GM23338 (cell line): ENCODE results near the gene PXT1. TPM values are rescaled to one million over a fixed set of nuclear protein-coding genes. Genes with fewer than 3 reads are reported as not detected.

Source experiments
- ATAC-seq: fragments of 200-7000 bp; cut with Tn5 transposase; 3 replicates; pipeline ENCODE4 v1.9.1; 2020
- DNase-seq: peaks from one replicate; pipeline ENCODE4 v3.0.0-alpha.2; 2015; ENCODE audit warnings: low spot score
- H2AFZ ChIP-seq: fragments of 200-600 bp; sonication (generic); 2 replicates; pipeline ENCODE4 v1.8.0; 2016; ENCODE audit warnings: antibody characterized with exemption, mild to moderate bottlenecking, moderate library complexity
- H3F3A ChIP-seq: fragments of 200-600 bp; sonication (generic); replicated peaks from 2 replicates; pipeline ENCODE4 v1.8.0; 2017; ENCODE audit warnings: antibody characterized with exemption, mixed run types, low read depth
- H3K27ac ChIP-seq: fragments of 200-600 bp; sonication (generic); 2 replicates; pipeline ENCODE4 v1.6.1; 2016; ENCODE audit warnings: low read depth
- H3K27me3 ChIP-seq: fragments of 200-600 bp; sonication (generic); 2 replicates; pipeline ENCODE4 v1.8.0; 2016; ENCODE audit warnings: mild to moderate bottlenecking, mixed run types, moderate library complexity; ENCODE audit not compliant: insufficient read depth
- H3K36me3 ChIP-seq: fragments of 200-600 bp; sonication (generic); 2 replicates; pipeline ENCODE4 v1.8.0; 2016; ENCODE audit warnings: mild to moderate bottlenecking; ENCODE audit not compliant: insufficient read depth
- H3K4me1 ChIP-seq: fragments of 200-600 bp; sonication (generic); 2 replicates; pipeline ENCODE4 v1.8.0; 2016; ENCODE audit warnings: mild to moderate bottlenecking, moderate library complexity; ENCODE audit not compliant: insufficient read depth
- H3K4me2 ChIP-seq: fragments of 200-600 bp; sonication (generic); 2 replicates; pipeline ENCODE4 v1.7.1; 2017; ENCODE audit warnings: mixed run types
- H3K4me3 ChIP-seq: fragments of 200-600 bp; sonication (generic); 2 replicates; pipeline ENCODE4 v1.6.1; 2016; ENCODE audit warnings: mixed run types
- H3K79me2 ChIP-seq: fragments of 200-600 bp; sonication (generic); replicated peaks from 2 replicates; pipeline ENCODE4 v1.8.0; 2017; ENCODE audit warnings: mild to moderate bottlenecking; ENCODE audit not compliant: insufficient read depth
- H3K9me2 ChIP-seq: fragments of 200-600 bp; sonication (generic); 2 replicates; pipeline ENCODE4 v1.8.0; 2017; ENCODE audit not compliant: insufficient read depth
- H4K20me1 ChIP-seq: fragments of 200-600 bp; sonication (generic); replicated peaks from 2 replicates; pipeline ENCODE4 v1.8.0; 2017; ENCODE audit warnings: mild to moderate bottlenecking; ENCODE audit not compliant: insufficient read depth
- H3K27ac Mint-ChIP-seq: 2 replicates; pipeline ENCODE4 v1.8.0; 2020; ENCODE audit warnings: inconsistent platforms, mild to moderate bottlenecking, moderate library complexity, mixed read lengths
- H3K27me3 Mint-ChIP-seq: 3 replicates; pipeline ENCODE4 v1.8.0; 2022; ENCODE audit warnings: low read depth, mild to moderate bottlenecking, moderate library complexity, mixed read lengths, inconsistent platforms; ENCODE audit not compliant: insufficient read depth, poor library complexity
- H3K36me3 Mint-ChIP-seq: 3 replicates; pipeline ENCODE4 v1.8.0; 2021; ENCODE audit warnings: low read depth, mild to moderate bottlenecking, inconsistent platforms, moderate library complexity, mixed read lengths
- H3K4me1 Mint-ChIP-seq: 3 replicates; pipeline ENCODE4 v1.8.0; 2020; ENCODE audit warnings: mild to moderate bottlenecking, inconsistent platforms, mixed read lengths
- H3K4me3 Mint-ChIP-seq: 3 replicates; pipeline ENCODE4 v1.8.0; 2021; ENCODE audit warnings: moderate library complexity, mild to moderate bottlenecking, inconsistent platforms, mixed read lengths
- H3K9me3 Mint-ChIP-seq: 3 replicates; pipeline ENCODE4 v1.8.0; 2020; ENCODE audit warnings: moderate library complexity, mild to moderate bottlenecking, inconsistent platforms, mixed read lengths
- CREB1 ChIP-seq: fragments of 250-450 bp; sonication (Bioruptor Pico); IDR thresholded peaks from 2 replicates; pipeline ENCODE4 v1.5.0; 2020; ENCODE audit warnings: low read depth, mild to moderate bottlenecking, moderate library complexity
- EZH2 ChIP-seq: fragments of 200-600 bp; sonication (generic); IDR thresholded peaks from one replicate; pipeline ENCODE4 v1.8.0; 2017; ENCODE audit warnings: antibody characterized with exemption, mild to moderate bottlenecking, low read depth; ENCODE audit not compliant: unreplicated experiment
- EZH2phosphoT487 ChIP-seq: fragments of 200-600 bp; sonication (generic); IDR thresholded peaks from one replicate; pipeline ENCODE4 v1.8.1; 2018; ENCODE audit warnings: antibody characterized with exemption; ENCODE audit not compliant: unreplicated experiment
- JUNB ChIP-seq: IDR thresholded peaks from one replicate; pipeline ENCODE4 v1.6.1; 2016; ENCODE audit warnings: antibody characterized with exemption; ENCODE audit not compliant: unreplicated experiment
- NANOG ChIP-seq: IDR thresholded peaks from 2 replicates; pipeline ENCODE4 v1.6.1; 2016; ENCODE audit warnings: antibody characterized with exemption, borderline replicate concordance
- POLR2AphosphoS5 ChIP-seq: IDR thresholded peaks from 2 replicates; pipeline ENCODE4 v1.6.1; 2016; ENCODE audit warnings: antibody characterized with exemption, low read depth
- STAT1 ChIP-seq: IDR thresholded peaks from one replicate; pipeline ENCODE4 v1.6.1; 2016; ENCODE audit warnings: antibody characterized with exemption; ENCODE audit not compliant: unreplicated experiment
- ZNF114 ChIP-seq: fragments of 250-450 bp; sonication (Bioruptor Pico); IDR thresholded peaks from 2 replicates; pipeline ENCODE4 v1.5.0; 2020; ENCODE audit warnings: mild to moderate bottlenecking, moderate library complexity
- ZNF331 ChIP-seq: fragments of 250-450 bp; sonication (Bioruptor Pico); IDR thresholded peaks from 2 replicates; pipeline ENCODE4 v1.5.0; 2020; ENCODE audit warnings: low read depth, mild to moderate bottlenecking, moderate library complexity
- polyA plus RNA-seq: library from polyadenylated mRNA; unstranded; fragments of >200 nt; fragmentation: Nextera tagmentation; extraction: Ambion mirVana; gene quantifications from 2 replicates; pipeline ENCODE4 v1.2.1, GENCODE V29; 2016
- total RNA-seq: library from RNA; depleted of rRNA; stranded (reverse); fragments of >200 nt; shearing (Covaris generic); gene quantifications from 2 replicates; pipeline ENCODE4 v1.2.3, GENCODE V29; 2014
- TF ChIP-seq, protein P1 (sequence below): fragments of 250-450 bp; sonication (Bioruptor Pico); IDR thresholded peaks from 2 replicates; pipeline ENCODE4 v1.5.0; 2020; ENCODE audit warnings: mild to moderate bottlenecking, moderate library complexity
- TF ChIP-seq, protein P2 (sequence below): IDR thresholded peaks from 2 replicates; pipeline ENCODE4 v1.6.1; 2016; ENCODE audit warnings: antibody characterized with exemption
- TF ChIP-seq, protein P3 (sequence below), 2 experiments: fragments of 200-600 bp in 1 of 2; sonication (generic) in 1 of 2; conservative IDR thresholded peaks; 2 replicates each; pipeline versions ENCODE4 v1.5.1 to v1.6.1; 2016 to 2017; ENCODE audit warnings: antibody characterized with exemption in 2 of 2, low read depth in 2 of 2, mild to moderate bottlenecking in 2 of 2, moderate library complexity in 1 of 2
- TF ChIP-seq, protein P4 (sequence below): IDR thresholded peaks from one replicate; pipeline ENCODE4 v1.6.1; 2018; ENCODE audit warnings: antibody characterized with exemption; ENCODE audit not compliant: unreplicated experiment

Gene PXT1
- total and polyA plus RNA-seq, 2 experiments from 2014 or later, result 0.14 TPM; not detected in 1

DNA sequence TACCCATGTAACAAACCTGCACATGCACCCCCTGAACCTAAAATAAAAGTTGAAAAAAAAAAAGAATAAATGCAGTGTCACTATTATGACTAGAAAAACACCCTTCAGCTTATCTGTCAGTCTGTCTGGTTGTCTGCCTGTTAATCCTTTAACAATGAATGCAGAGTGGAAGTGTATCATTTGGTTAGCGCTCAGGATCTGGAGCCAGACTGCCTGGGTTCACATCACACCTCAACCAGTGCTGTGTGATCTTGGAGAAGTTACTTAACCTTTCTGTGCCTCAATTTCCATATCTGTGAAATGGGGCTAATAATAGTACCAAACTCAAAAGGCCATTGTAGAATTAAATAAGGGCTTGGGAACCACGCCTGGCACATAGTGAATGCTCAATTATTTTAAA, 72.0 kb downstream of the PXT1 start:
- Mint-ChIP-seq H3K27ac (no peak overlapping the region), H3K36me3 (peaks cover 4% of the 10 kb centered on the region; the same call in 1 of the 3 replicates), H3K4me1 (peaks cover 11% of the 10 kb centered on the region), H3K9me3 (no peaks in the 10 kb centered on the region), H3K27me3 (peaks cover 7% of the 10 kb centered on the region), H3K4me3 (no peak overlapping the region)
- Histone ChIP-seq H3K4me2 (no peak overlapping the region), H3K27ac (no peak overlapping the region), H3K4me1 (0 out of 2 replicates have a peak, but pooled peaks cover 3% of the 10 kb centered on the region), H2AFZ (no peak overlapping the region), H4K20me1 (no peaks in the 10 kb centered on the region), H3K36me3 (no peaks in the 10 kb centered on the region), H3K27me3 (no peaks in the 10 kb centered on the region), H3K4me3 (no peak overlapping the region), H3K79me2 (no peaks in the 10 kb centered on the region), H3K9me2 (no peaks in the 10 kb centered on the region), H3F3A (no peaks in the 10 kb centered on the region)
- ATAC-seq (no peak), DNase-seq (no peak)
- TF ChIP-seq POLR2AphosphoS5 (no peak), NANOG (no peak), EZH2 (no peak), STAT1 (no peak), CREB1 (CRISPR knock-in tag) (no peak), ZNF114 (CRISPR knock-in tag) (no peak), ZNF331 (no peak), EZH2phosphoT487 (no peak), JUNB (no peak)
- TF ChIP-seq, protein P1, sequence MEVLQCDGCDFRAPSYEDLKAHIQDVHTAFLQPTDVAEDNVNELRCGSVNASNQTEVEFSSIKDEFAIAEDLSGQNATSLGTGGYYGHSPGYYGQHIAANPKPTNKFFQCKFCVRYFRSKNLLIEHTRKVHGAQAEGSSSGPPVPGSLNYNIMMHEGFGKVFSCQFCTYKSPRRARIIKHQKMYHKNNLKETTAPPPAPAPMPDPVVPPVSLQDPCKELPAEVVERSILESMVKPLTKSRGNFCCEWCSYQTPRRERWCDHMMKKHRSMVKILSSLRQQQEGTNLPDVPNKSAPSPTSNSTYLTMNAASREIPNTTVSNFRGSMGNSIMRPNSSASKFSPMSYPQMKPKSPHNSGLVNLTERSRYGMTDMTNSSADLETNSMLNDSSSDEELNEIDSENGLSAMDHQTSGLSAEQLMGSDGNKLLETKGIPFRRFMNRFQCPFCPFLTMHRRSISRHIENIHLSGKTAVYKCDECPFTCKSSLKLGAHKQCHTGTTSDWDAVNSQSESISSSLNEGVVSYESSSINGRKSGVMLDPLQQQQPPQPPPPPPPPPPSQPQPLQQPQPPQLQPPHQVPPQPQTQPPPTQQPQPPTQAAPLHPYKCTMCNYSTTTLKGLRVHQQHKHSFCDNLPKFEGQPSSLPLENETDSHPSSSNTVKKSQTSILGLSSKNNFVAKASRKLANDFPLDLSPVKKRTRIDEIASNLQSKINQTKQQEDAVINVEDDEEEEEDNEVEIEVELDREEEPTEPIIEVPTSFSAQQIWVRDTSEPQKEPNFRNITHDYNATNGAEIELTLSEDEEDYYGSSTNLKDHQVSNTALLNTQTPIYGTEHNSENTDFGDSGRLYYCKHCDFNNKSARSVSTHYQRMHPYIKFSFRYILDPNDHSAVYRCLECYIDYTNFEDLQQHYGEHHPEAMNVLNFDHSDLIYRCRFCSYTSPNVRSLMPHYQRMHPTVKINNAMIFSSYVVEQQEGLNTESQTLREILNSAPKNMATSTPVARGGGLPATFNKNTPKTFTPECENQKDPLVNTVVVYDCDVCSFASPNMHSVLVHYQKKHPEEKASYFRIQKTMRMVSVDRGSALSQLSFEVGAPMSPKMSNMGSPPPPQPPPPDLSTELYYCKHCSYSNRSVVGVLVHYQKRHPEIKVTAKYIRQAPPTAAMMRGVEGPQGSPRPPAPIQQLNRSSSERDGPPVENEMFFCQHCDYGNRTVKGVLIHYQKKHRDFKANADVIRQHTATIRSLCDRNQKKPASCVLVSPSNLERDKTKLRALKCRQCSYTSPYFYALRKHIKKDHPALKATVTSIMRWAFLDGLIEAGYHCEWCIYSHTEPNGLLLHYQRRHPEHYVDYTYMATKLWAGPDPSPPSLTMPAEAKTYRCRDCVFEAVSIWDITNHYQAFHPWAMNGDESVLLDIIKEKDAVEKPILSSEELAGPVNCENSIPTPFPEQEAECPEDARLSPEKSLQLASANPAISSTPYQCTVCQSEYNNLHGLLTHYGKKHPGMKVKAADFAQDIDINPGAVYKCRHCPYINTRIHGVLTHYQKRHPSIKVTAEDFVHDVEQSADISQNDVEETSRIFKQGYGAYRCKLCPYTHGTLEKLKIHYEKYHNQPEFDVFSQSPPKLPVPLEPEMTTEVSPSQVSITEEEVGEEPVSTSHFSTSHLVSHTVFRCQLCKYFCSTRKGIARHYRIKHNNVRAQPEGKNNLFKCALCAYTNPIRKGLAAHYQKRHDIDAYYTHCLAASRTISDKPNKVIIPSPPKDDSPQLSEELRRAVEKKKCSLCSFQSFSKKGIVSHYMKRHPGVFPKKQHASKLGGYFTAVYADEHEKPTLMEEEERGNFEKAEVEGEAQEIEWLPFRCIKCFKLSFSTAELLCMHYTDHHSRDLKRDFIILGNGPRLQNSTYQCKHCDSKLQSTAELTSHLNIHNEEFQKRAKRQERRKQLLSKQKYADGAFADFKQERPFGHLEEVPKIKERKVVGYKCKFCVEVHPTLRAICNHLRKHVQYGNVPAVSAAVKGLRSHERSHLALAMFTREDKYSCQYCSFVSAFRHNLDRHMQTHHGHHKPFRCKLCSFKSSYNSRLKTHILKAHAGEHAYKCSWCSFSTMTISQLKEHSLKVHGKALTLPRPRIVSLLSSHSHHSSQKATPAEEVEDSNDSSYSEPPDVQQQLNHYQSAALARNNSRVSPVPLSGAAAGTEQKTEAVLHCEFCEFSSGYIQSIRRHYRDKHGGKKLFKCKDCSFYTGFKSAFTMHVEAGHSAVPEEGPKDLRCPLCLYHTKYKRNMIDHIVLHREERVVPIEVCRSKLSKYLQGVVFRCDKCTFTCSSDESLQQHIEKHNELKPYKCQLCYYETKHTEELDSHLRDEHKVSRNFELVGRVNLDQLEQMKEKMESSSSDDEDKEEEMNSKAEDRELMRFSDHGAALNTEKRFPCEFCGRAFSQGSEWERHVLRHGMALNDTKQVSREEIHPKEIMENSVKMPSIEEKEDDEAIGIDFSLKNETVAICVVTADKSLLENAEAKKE, result no peak
- TF ChIP-seq, protein P2, sequence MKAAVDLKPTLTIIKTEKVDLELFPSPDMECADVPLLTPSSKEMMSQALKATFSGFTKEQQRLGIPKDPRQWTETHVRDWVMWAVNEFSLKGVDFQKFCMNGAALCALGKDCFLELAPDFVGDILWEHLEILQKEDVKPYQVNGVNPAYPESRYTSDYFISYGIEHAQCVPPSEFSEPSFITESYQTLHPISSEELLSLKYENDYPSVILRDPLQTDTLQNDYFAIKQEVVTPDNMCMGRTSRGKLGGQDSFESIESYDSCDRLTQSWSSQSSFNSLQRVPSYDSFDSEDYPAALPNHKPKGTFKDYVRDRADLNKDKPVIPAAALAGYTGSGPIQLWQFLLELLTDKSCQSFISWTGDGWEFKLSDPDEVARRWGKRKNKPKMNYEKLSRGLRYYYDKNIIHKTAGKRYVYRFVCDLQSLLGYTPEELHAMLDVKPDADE, result no peak
- TF ChIP-seq, protein P3, sequence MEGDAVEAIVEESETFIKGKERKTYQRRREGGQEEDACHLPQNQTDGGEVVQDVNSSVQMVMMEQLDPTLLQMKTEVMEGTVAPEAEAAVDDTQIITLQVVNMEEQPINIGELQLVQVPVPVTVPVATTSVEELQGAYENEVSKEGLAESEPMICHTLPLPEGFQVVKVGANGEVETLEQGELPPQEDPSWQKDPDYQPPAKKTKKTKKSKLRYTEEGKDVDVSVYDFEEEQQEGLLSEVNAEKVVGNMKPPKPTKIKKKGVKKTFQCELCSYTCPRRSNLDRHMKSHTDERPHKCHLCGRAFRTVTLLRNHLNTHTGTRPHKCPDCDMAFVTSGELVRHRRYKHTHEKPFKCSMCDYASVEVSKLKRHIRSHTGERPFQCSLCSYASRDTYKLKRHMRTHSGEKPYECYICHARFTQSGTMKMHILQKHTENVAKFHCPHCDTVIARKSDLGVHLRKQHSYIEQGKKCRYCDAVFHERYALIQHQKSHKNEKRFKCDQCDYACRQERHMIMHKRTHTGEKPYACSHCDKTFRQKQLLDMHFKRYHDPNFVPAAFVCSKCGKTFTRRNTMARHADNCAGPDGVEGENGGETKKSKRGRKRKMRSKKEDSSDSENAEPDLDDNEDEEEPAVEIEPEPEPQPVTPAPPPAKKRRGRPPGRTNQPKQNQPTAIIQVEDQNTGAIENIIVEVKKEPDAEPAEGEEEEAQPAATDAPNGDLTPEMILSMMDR (conservative IDR thresholded peaks at IDR 0.05; ENCODE audit: low read depth in 2 of 2), result no peak
- TF ChIP-seq, protein P4, sequence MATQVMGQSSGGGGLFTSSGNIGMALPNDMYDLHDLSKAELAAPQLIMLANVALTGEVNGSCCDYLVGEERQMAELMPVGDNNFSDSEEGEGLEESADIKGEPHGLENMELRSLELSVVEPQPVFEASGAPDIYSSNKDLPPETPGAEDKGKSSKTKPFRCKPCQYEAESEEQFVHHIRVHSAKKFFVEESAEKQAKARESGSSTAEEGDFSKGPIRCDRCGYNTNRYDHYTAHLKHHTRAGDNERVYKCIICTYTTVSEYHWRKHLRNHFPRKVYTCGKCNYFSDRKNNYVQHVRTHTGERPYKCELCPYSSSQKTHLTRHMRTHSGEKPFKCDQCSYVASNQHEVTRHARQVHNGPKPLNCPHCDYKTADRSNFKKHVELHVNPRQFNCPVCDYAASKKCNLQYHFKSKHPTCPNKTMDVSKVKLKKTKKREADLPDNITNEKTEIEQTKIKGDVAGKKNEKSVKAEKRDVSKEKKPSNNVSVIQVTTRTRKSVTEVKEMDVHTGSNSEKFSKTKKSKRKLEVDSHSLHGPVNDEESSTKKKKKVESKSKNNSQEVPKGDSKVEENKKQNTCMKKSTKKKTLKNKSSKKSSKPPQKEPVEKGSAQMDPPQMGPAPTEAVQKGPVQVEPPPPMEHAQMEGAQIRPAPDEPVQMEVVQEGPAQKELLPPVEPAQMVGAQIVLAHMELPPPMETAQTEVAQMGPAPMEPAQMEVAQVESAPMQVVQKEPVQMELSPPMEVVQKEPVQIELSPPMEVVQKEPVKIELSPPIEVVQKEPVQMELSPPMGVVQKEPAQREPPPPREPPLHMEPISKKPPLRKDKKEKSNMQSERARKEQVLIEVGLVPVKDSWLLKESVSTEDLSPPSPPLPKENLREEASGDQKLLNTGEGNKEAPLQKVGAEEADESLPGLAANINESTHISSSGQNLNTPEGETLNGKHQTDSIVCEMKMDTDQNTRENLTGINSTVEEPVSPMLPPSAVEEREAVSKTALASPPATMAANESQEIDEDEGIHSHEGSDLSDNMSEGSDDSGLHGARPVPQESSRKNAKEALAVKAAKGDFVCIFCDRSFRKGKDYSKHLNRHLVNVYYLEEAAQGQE, result no peak
